ENCODE results near the gene PYROXD2. TPM values are rescaled to one million over a fixed set of nuclear protein-coding genes. Genes with fewer than 3 reads are reported as not detected.

Gene PYROXD2
- total and polyA plus RNA-seq, 2 experiments from 2014 or later, result 12.1 to 13.8 TPM

DNA sequence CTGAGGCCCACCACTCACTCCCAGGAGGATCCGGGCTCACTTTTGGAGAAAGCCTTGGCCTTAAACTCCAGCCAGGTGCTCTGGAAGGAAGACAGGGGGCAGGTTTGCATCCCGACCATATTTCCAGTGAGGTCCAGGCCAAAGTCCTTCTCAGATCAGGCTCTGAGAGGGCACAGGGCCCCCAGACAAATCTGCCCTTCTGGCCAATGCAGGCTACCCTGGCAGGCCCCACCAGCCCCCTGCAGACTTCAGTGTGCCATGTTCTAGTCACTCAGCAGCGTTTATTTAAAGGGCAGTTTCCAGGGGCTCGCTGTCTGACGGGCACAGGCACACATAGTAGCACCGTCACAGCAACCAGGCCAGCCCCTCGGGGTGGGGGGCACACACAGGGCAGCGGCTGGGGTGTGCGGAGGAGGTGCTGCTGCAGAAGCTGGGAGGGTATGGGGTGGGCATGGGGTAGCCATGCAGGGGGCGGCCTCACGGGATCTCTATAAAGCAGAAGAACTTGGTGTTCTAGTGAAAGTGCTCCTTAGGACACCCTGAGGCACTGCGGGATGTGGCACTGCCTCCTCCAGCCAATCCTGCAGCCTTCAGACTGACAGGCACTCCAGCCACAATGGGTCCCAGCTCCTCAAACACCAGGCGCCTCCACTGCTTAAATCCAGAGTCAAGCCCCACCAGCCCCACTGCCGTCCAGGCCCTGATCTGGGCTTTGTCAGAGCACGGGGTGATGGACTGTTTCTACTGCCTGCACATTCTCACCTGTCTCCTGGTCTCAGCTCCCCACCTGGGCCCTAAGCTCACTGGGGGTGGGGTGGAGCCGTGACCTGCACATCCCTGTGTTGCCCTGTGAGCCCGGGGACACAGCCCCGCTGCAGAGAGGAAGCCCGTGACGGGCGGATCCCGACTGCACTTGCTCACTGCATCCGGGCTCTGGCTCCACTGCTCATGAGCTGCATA lies 9.6 kb upstream of the PYROXD2 start:
- Histone ChIP-seq H3F3A (ENCODE audit: insufficient read depth) (no peaks in the 10 kb centered on the region), H3K4me2 (ENCODE audit: unreplicated experiment) (no peak overlapping the region), H3K27ac (no peak overlapping the region), H2AFZ (no peak overlapping the region), H3K9ac (no peak overlapping the region), H3K9me3 (ENCODE audit: low read depth) (no peaks in the 10 kb centered on the region), H3K27me3 (replicated peaks; ENCODE audit: insufficient read depth) (no peaks in the 10 kb centered on the region), H3K9me2 (ENCODE audit: insufficient read depth) (no peaks in the 10 kb centered on the region), H3K36me3 (ENCODE audit: low read depth) (no peaks in the 10 kb centered on the region; the same call in 1 of the 2 replicates), H3K4me3 (no peak overlapping the region), H4K20me1 (ENCODE audit: insufficient read depth) (no peaks in the 10 kb centered on the region), H3K79me2 (ENCODE audit: insufficient read depth) (no peaks in the 10 kb centered on the region), H3K4me1 (ENCODE audit: insufficient read depth) (no peaks in the 10 kb centered on the region)
- in situ Hi-C loops (cut with MboI), result no loop called here
- 92 to 95% methylated on average over 20 to 23 of the region's 23 CpGs for WGBS, 2 experiments (ENCODE audit: low coverage in 1 of 2, low lambda C conversion rate in 2 of 2, missing lambda C conversion rate in 2 of 2)
- no peak for DNase-seq
- TF ChIP-seq EZH2 (IDR thresholded peaks at IDR 0.05; ENCODE audit: insufficient read depth, poor library complexity, severe bottlenecking), result no peak
- no peak for TF ChIP-seq EZH2phosphoT487 (IDR thresholded peaks at IDR 0.05; ENCODE audit: insufficient read depth, low read depth)

DNA sequence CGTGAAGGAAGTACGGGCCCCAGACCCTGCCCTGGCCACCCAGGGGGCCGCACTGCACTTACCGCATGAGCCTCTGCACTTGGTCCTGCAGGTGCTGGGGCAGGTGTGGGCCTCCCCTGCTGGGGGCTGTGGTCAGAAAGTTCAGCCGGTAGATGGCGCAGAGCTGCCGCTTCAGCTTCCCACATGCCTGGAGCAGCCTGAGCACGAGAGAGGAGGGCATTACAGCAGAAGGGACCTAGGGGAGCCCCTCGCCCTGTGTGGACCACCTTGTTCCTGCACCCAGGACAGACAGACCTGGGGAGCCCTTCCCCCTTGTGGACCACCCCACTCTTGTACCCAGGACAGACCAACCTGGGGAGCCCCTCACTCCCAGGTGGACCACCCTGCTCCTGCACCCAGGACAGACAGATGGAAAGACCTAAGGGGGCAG lies 8.7 kb upstream of the PYROXD2 start:
- H3K9me3 ChIP-seq (ENCODE audit: low read depth), result no peaks in the 10 kb centered on the region
- H4K20me1 ChIP-seq (ENCODE audit: insufficient read depth), result no peaks in the 10 kb centered on the region
- TF ChIP-seq EZH2 (IDR thresholded peaks at IDR 0.05; ENCODE audit: insufficient read depth, poor library complexity, severe bottlenecking), result no peak
- no peak for TF ChIP-seq EZH2phosphoT487 (IDR thresholded peaks at IDR 0.05; ENCODE audit: insufficient read depth, low read depth)
- no peaks in the 10 kb centered on the region for H3K79me2 ChIP-seq (ENCODE audit: insufficient read depth)
- in situ Hi-C loops (cut with MboI), result no loop called here
- no peak overlapping the region for H3K4me3 ChIP-seq
- H3F3A ChIP-seq (ENCODE audit: insufficient read depth), result no peaks in the 10 kb centered on the region
- DNase-seq, result no peak
- WGBS, 2 experiments (ENCODE audit: low coverage in 1 of 2, low lambda C conversion rate in 2 of 2, missing lambda C conversion rate in 2 of 2), result 95 to 99% methylated on average over 8 to 9 of the region's 9 CpGs
- H3K36me3 ChIP-seq (ENCODE audit: low read depth), result no peaks in the 10 kb centered on the region; the same call in 1 of the 2 replicates
- no peaks in the 10 kb centered on the region for H3K27me3 ChIP-seq (replicated peaks; ENCODE audit: insufficient read depth)
- no peak overlapping the region for H3K9ac ChIP-seq
- H2AFZ ChIP-seq, result no peak overlapping the region
- H3K4me2 ChIP-seq (ENCODE audit: unreplicated experiment), result no peak overlapping the region
- H3K4me1 ChIP-seq (ENCODE audit: insufficient read depth), result no peaks in the 10 kb centered on the region
- H3K9me2 ChIP-seq (ENCODE audit: insufficient read depth), result no peaks in the 10 kb centered on the region
- H3K27ac ChIP-seq, result no peak overlapping the region

DNA sequence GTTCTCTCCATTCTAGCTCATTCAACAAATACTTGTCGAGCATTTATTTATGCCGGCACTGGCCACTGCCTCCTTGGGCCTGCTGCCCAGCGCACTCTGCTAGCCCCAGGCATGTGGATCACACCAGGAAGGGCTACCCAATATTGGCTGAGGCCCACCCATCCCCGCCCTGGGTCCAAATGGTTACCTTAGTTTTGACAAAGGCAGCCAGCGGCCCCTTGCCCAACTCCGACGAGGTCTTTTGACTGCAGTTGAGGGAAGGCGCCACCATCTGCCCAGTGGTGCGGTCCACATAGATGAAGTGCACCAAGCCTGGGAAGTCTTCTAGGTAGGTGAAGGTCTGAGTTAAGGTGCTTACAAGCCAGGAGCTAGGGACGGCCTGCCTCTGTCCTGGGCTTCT lies 7.2 kb upstream of the PYROXD2 start:
- in situ Hi-C loops (cut with MboI), result no loop called here
- H3K4me2 ChIP-seq (ENCODE audit: unreplicated experiment), result no peak overlapping the region

DNA sequence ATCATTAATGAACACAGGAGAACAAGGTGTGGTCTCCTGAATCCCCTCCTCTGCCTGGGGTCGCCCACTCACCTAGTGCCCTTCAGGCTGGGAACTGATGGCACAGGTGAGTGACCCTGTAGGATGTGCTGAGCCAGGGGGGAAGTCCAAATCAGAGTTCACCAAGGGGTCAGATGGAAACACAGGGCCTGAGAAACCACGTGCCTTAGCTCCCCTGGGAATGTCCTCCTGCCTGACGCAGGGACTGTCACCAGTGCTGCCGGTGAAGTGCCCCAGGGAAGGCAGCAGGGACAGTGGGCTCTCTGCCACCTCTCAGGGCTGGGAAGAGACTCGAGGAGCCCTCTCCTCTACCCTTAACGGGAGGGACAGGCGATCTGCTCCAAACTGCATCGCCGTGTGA lies 5.8 kb upstream of the PYROXD2 start:
- no peaks in the 10 kb centered on the region for H4K20me1 ChIP-seq (ENCODE audit: insufficient read depth)
- no peaks in the 10 kb centered on the region for H3K9me2 ChIP-seq (ENCODE audit: insufficient read depth)
- no peak overlapping the region for H2AFZ ChIP-seq
- H3K27me3 ChIP-seq (replicated peaks; ENCODE audit: insufficient read depth), result no peaks in the 10 kb centered on the region
- TF ChIP-seq EZH2phosphoT487 (IDR thresholded peaks at IDR 0.05; ENCODE audit: insufficient read depth, low read depth) (no peak), EZH2 (IDR thresholded peaks at IDR 0.05; ENCODE audit: insufficient read depth, poor library complexity, severe bottlenecking) (no peak)
- no peak overlapping the region for H3K27ac ChIP-seq
- H3F3A ChIP-seq (ENCODE audit: insufficient read depth), result 0 out of 2 replicates have a peak, but pooled peaks cover 2% of the 10 kb centered on the region
- H3K9me3 ChIP-seq (ENCODE audit: low read depth), result no peaks in the 10 kb centered on the region
- H3K9ac ChIP-seq, result no peak overlapping the region
- no peaks in the 10 kb centered on the region for H3K4me1 ChIP-seq (ENCODE audit: insufficient read depth)
- H3K4me2 ChIP-seq (ENCODE audit: unreplicated experiment), result no peak overlapping the region
- H3K4me3 ChIP-seq, result no peak overlapping the region
- WGBS, 2 experiments (ENCODE audit: low coverage in 1 of 2, low lambda C conversion rate in 2 of 2, missing lambda C conversion rate in 2 of 2), result 86 to 87% methylated on average over 9 of the region's 9 CpGs
- H3K79me2 ChIP-seq (ENCODE audit: insufficient read depth), result no peaks in the 10 kb centered on the region
- no peak for DNase-seq
- in situ Hi-C loops (cut with MboI), result no loop called here
- no peaks in the 10 kb centered on the region for H3K36me3 ChIP-seq (ENCODE audit: low read depth)

More for the DNA sequence above, 7.2 kb upstream of the PYROXD2 start:
- Histone ChIP-seq H3K79me2 (ENCODE audit: insufficient read depth) (no peaks in the 10 kb centered on the region), H3K27ac (no peak overlapping the region), H3K27me3 (replicated peaks; ENCODE audit: insufficient read depth) (no peaks in the 10 kb centered on the region), H3K36me3 (ENCODE audit: low read depth) (no peaks in the 10 kb centered on the region; the same call in 1 of the 2 replicates), H3F3A (ENCODE audit: insufficient read depth) (no peaks in the 10 kb centered on the region), H3K9me2 (ENCODE audit: insufficient read depth) (no peaks in the 10 kb centered on the region), H2AFZ (no peak overlapping the region), H3K9ac (no peak overlapping the region), H3K4me1 (ENCODE audit: insufficient read depth) (no peaks in the 10 kb centered on the region), H3K9me3 (ENCODE audit: low read depth) (no peaks in the 10 kb centered on the region), H3K4me3 (no peak overlapping the region), H4K20me1 (ENCODE audit: insufficient read depth) (no peaks in the 10 kb centered on the region)
- TF ChIP-seq EZH2phosphoT487 (IDR thresholded peaks at IDR 0.05; ENCODE audit: insufficient read depth, low read depth) (no peak), EZH2 (IDR thresholded peaks at IDR 0.05; ENCODE audit: insufficient read depth, poor library complexity, severe bottlenecking) (no peak)
- WGBS, 2 experiments (ENCODE audit: low coverage in 1 of 2, low lambda C conversion rate in 2 of 2, missing lambda C conversion rate in 2 of 2), result 89 to 99% methylated on average over 8 to 10 of the region's 10 CpGs
- no peak for DNase-seq
